Hepatocyte (in vitro differentiated cells): ENCODE measurements around the gene CELSR1. TPM values are rescaled to one million over a fixed set of nuclear protein-coding genes. Genes with fewer than 3 reads are reported as not detected.

ENCODE experiments used
- DNase-seq: peaks from one replicate; pipeline ENCODE4 v3.0.0-alpha.2; 2016; ENCODE audit warnings: low spot score
- H2AFZ ChIP-seq: fragments of 200-600 bp; sonication (generic); 2 replicates; pipeline ENCODE4 v1.6.0; 2016; ENCODE audit warnings: antibody characterized with exemption, mild to moderate bottlenecking
- H3K27ac ChIP-seq: fragments of 200-600 bp; sonication (generic); 2 replicates; pipeline ENCODE4 v1.5.1; 2016; ENCODE audit warnings: mild to moderate bottlenecking
- H3K27me3 ChIP-seq: fragments of 200-600 bp; sonication (generic); 2 replicates; pipeline ENCODE4 v1.6.1; 2016
- H3K36me3 ChIP-seq: fragments of 200-600 bp; sonication (generic); replicated peaks from 2 replicates; pipeline ENCODE4 v1.5.1; 2016; ENCODE audit warnings: low read depth; ENCODE audit not compliant: insufficient read depth
- H3K4me1 ChIP-seq: fragments of 200-600 bp; sonication (generic); 2 replicates; pipeline ENCODE4 v1.5.1; 2016; ENCODE audit warnings: mild to moderate bottlenecking, moderate library complexity; ENCODE audit not compliant: insufficient read depth
- H3K4me2 ChIP-seq: fragments of 200-600 bp; sonication (generic); 2 replicates; pipeline ENCODE4 v1.6.0; 2016
- H3K4me3 ChIP-seq: fragments of 200-600 bp; sonication (generic); 2 replicates; pipeline ENCODE4 v1.5.1; 2016; ENCODE audit warnings: mild to moderate bottlenecking
- H3K79me2 ChIP-seq: fragments of 200-600 bp; sonication (generic); 2 replicates; pipeline ENCODE4 v1.6.0; 2017; ENCODE audit warnings: mild to moderate bottlenecking
- H3K9me2 ChIP-seq: fragments of 200-600 bp; sonication (generic); replicated peaks from 2 replicates; pipeline ENCODE4 v1.6.0; 2017; ENCODE audit warnings: mild to moderate bottlenecking; ENCODE audit not compliant: insufficient read depth
- H3K9me3 ChIP-seq: fragments of 200-600 bp; sonication (generic); 2 replicates; pipeline ENCODE4 v1.5.1; 2016; ENCODE audit warnings: low read depth, mild to moderate bottlenecking
- H4K20me1 ChIP-seq: fragments of 200-600 bp; sonication (generic); 2 replicates; pipeline ENCODE4 v1.6.0; 2016; ENCODE audit warnings: mild to moderate bottlenecking; ENCODE audit not compliant: insufficient read depth, poor library complexity, severe bottlenecking
- CTCF ChIP-seq: fragments of 200-600 bp; sonication (generic); IDR thresholded peaks from 2 replicates; pipeline ENCODE4 v1.5.1; 2016; ENCODE audit warnings: antibody characterized with exemption, mild to moderate bottlenecking; ENCODE audit not compliant: poor library complexity
- EZH2 ChIP-seq: fragments of 200-600 bp; sonication (generic); IDR thresholded peaks from 2 replicates; pipeline ENCODE4 v1.6.1; 2016; ENCODE audit warnings: antibody characterized with exemption, mild to moderate bottlenecking, borderline replicate concordance
- EZH2phosphoT487 ChIP-seq: fragments of 200-600 bp; sonication (generic); IDR thresholded peaks from one replicate; pipeline ENCODE4 v1.6.1; 2018; ENCODE audit warnings: antibody characterized with exemption, mild to moderate bottlenecking, low read depth, moderate library complexity; ENCODE audit not compliant: unreplicated experiment, severe bottlenecking
- WGBS: methylation state at CpG from one replicate; pipeline ENCODE4 v1.1.6; 2016; ENCODE audit warnings: low lambda C conversion rate; ENCODE audit errors: missing lambda C conversion rate; 5-methylcytosine and 5-hydroxymethylcytosine counted together
- polyA plus RNA-seq: library from polyadenylated mRNA; unstranded; fragments of >200 nt; fragmentation: Nextera tagmentation; extraction: Ambion mirVana; gene quantifications from 2 replicates; pipeline ENCODE4 v1.2.1, GENCODE V29; 2016
- total RNA-seq: library from RNA; depleted of rRNA; stranded (reverse); fragments of >200 nt; gene quantifications from 2 replicates; pipeline ENCODE4 v1.2.3, GENCODE V29; 2014

Gene CELSR1
- total and polyA plus RNA-seq, 2 experiments from 2014 or later = 3.0 to 8.7 TPM

GRCh38 chr22:46414704-46415103 lies 122.7 kb downstream of the CELSR1 start:
- Histone ChIP-seq H3K4me3 (no peak overlapping the region), H2AFZ (no peak overlapping the region), H3K4me2 (no peak overlapping the region), H3K27me3 (no peaks in the 10 kb centered on the region), H3K79me2 (no peaks in the 10 kb centered on the region), H3K4me1 (no peaks in the 10 kb centered on the region), H3K36me3 (no peaks in the 10 kb centered on the region), H3K27ac (no peak overlapping the region), H4K20me1 (no peaks in the 10 kb centered on the region), H3K9me3 (no peaks in the 10 kb centered on the region), H3K9me2 (no peaks in the 10 kb centered on the region)
- no peak for TF ChIP-seq EZH2
- no peak for TF ChIP-seq CTCF
- TF ChIP-seq EZH2phosphoT487 = no peak
- DNase-seq = no peak
- 98% methylated on average over 18 of the region's 19 CpGs for WGBS

GRCh38 chr22:46413725-46414379 lies 123.6 kb downstream of the CELSR1 start:
- H3K4me1 ChIP-seq = no peaks in the 10 kb centered on the region
- H3K79me2 ChIP-seq = no peaks in the 10 kb centered on the region
- H3K4me2 ChIP-seq = no peak overlapping the region
- TF ChIP-seq EZH2 (no peak), CTCF (no peak), EZH2phosphoT487 (no peak)
- H3K9me3 ChIP-seq = no peaks in the 10 kb centered on the region
- WGBS = 65% methylated on average over 23 of the region's 23 CpGs
- no peak overlapping the region for H3K4me3 ChIP-seq
- H4K20me1 ChIP-seq = no peaks in the 10 kb centered on the region
- H3K27ac ChIP-seq = no peak overlapping the region
- no peaks in the 10 kb centered on the region for H3K9me2 ChIP-seq
- H3K27me3 ChIP-seq = no peaks in the 10 kb centered on the region
- H2AFZ ChIP-seq = no peak overlapping the region
- no peaks in the 10 kb centered on the region for H3K36me3 ChIP-seq
- no peak for DNase-seq

GRCh38 chr22:46411347-46411746 lies 126.1 kb downstream of the CELSR1 start:
- Histone ChIP-seq H3K9me2 (no peaks in the 10 kb centered on the region), H3K9me3 (no peaks in the 10 kb centered on the region), H3K4me3 (no peak overlapping the region), H3K27ac (no peak overlapping the region), H3K4me2 (no peak overlapping the region), H3K27me3 (no peaks in the 10 kb centered on the region), H3K4me1 (no peaks in the 10 kb centered on the region), H4K20me1 (no peaks in the 10 kb centered on the region), H3K79me2 (no peaks in the 10 kb centered on the region), H3K36me3 (no peaks in the 10 kb centered on the region), H2AFZ (no peak overlapping the region)
- WGBS = 96% methylated on average over 12 of the region's 13 CpGs
- no peak for DNase-seq
- TF ChIP-seq EZH2phosphoT487 = no peak
- no peak for TF ChIP-seq EZH2
- TF ChIP-seq CTCF = no peak
